HEK293 (cell line): Measurements from ENCODE around the gene ITSN1.

Experiments
- HOXC10 ChIP-seq: sonication (generic); formaldehyde crosslinking; IDR thresholded peaks from 2 replicates; pipeline ENCODE4 v1.8.1; 2023; ENCODE audit warnings: mild to moderate bottlenecking, missing genetic modification reagents
- HOXD13 ChIP-seq: sonication (generic); formaldehyde crosslinking; IDR thresholded peaks from 2 replicates; pipeline ENCODE4 v1.8.0; 2022; ENCODE audit warnings: missing genetic modification reagents, borderline replicate concordance
- IKZF3 ChIP-seq: fragments of 450-650 bp; IDR thresholded peaks from 2 replicates; pipeline ENCODE4 v1.5.0; 2018; ENCODE audit warnings: missing biosample characterization, mild to moderate bottlenecking, missing genetic modification characterization, moderate library complexity
- PRDM6 ChIP-seq: fragments of 450-650 bp; formaldehyde crosslinking; IDR thresholded peaks from 2 replicates; pipeline ENCODE4 v1.5.1; 2017; ENCODE audit warnings: missing biosample characterization, missing genetic modification characterization
- WT1 ChIP-seq: fragments of 450-650 bp; formaldehyde crosslinking; IDR thresholded peaks from 2 replicates; pipeline ENCODE4 v1.5.1; 2016; ENCODE audit warnings: missing biosample characterization, missing genetic modification characterization
- ZIC2 ChIP-seq: fragments of 450-650 bp; formaldehyde crosslinking; IDR thresholded peaks from 2 replicates; pipeline ENCODE4 v1.5.1; 2016; ENCODE audit warnings: missing biosample characterization, missing genetic modification characterization
- ZNF16 ChIP-seq: fragments of 450-650 bp; formaldehyde crosslinking; IDR thresholded peaks from 2 replicates; pipeline ENCODE4 v1.5.1; 2016; ENCODE audit warnings: low read depth, missing biosample characterization, missing genetic modification characterization
- ZNF202 ChIP-seq: fragments of 450-650 bp; formaldehyde crosslinking; IDR thresholded peaks from 2 replicates; pipeline ENCODE4 v1.5.1; 2016; ENCODE audit warnings: missing biosample characterization, missing genetic modification characterization, borderline replicate concordance
- ZNF37A ChIP-seq: fragments of 450-650 bp; IDR thresholded peaks from 2 replicates; pipeline ENCODE4 v1.5.1; 2018; ENCODE audit warnings: missing biosample characterization, missing genetic modification characterization
- ZNF426 ChIP-seq: fragments of 450-650 bp; formaldehyde crosslinking; IDR thresholded peaks from 2 replicates; pipeline ENCODE4 v1.5.1; 2017; ENCODE audit warnings: missing biosample characterization, missing genetic modification characterization, mild to moderate bottlenecking, inconsistent platforms, moderate library complexity
- ZNF544 ChIP-seq: fragments of 450-650 bp; formaldehyde crosslinking; IDR thresholded peaks from 2 replicates; pipeline ENCODE4 v1.5.0; 2017; ENCODE audit warnings: missing biosample characterization, missing genetic modification characterization
- ZNF561 ChIP-seq: fragments of 450-650 bp; IDR thresholded peaks from 2 replicates; pipeline ENCODE4 v1.5.1; 2018; ENCODE audit warnings: missing biosample characterization, missing genetic modification characterization, borderline replicate concordance
- ZNF600 ChIP-seq: fragments of 450-650 bp; formaldehyde crosslinking; IDR thresholded peaks from 2 replicates; pipeline ENCODE4 v1.5.1; 2016; ENCODE audit warnings: missing biosample characterization, missing genetic modification characterization
- ZNF660 ChIP-seq: fragments of 450-650 bp; IDR thresholded peaks from 2 replicates; pipeline ENCODE4 v1.5.1; 2018; ENCODE audit warnings: missing biosample characterization, mild to moderate bottlenecking, missing genetic modification characterization
- ZNF747 ChIP-seq: fragments of 450-650 bp; formaldehyde crosslinking; IDR thresholded peaks from 2 replicates; pipeline ENCODE4 v1.5.1; 2016; ENCODE audit warnings: missing biosample characterization, missing genetic modification characterization
- ZNF776 ChIP-seq: fragments of 450-650 bp; formaldehyde crosslinking; IDR thresholded peaks from 2 replicates; pipeline ENCODE4 v1.5.0; 2017; ENCODE audit warnings: missing biosample characterization, missing genetic modification characterization, borderline replicate concordance
- ZNF837 ChIP-seq: fragments of 450-650 bp; formaldehyde crosslinking; IDR thresholded peaks from 2 replicates; pipeline ENCODE4 v1.5.1; 2016; ENCODE audit warnings: missing biosample characterization, missing genetic modification characterization
- ZSCAN23 ChIP-seq: fragments of 450-650 bp; formaldehyde crosslinking; IDR thresholded peaks from 2 replicates; pipeline ENCODE4 v1.5.1; 2016; ENCODE audit warnings: missing biosample characterization, missing genetic modification characterization
- TF ChIP-seq, protein P1 (sequence below): fragments of 450-650 bp; IDR thresholded peaks from 2 replicates; pipeline ENCODE4 v1.5.1; 2018; ENCODE audit warnings: missing biosample characterization, missing genetic modification characterization
- TF ChIP-seq, protein P2 (sequence below): IDR thresholded peaks from 2 replicates; pipeline ENCODE4 v1.6.1; 2011; ENCODE audit warnings: mild to moderate bottlenecking, low read depth, low read length, borderline replicate concordance
- TF ChIP-seq, protein P3 (sequence below): fragments of 450-650 bp; formaldehyde crosslinking; IDR thresholded peaks from 2 replicates; pipeline ENCODE4 v1.5.1; 2017; ENCODE audit warnings: missing biosample characterization, missing genetic modification characterization
- TF ChIP-seq, protein P4 (sequence below): fragments of 450-650 bp; formaldehyde crosslinking; IDR thresholded peaks from 2 replicates; pipeline ENCODE4 v1.5.1; 2016; ENCODE audit warnings: missing biosample characterization, missing genetic modification characterization
- TF ChIP-seq, protein P5 (sequence below): fragments of 450-650 bp; formaldehyde crosslinking; optimal IDR thresholded peaks from 2 replicates; pipeline ENCODE3; 2016; ENCODE audit warnings: missing biosample characterization, mild to moderate bottlenecking, missing genetic modification characterization
- TF ChIP-seq, protein P6 (sequence below): fragments of 450-650 bp; formaldehyde crosslinking; IDR thresholded peaks from 2 replicates; pipeline ENCODE4 v1.5.1; 2016; ENCODE audit warnings: missing biosample characterization, missing genetic modification characterization, borderline replicate concordance

Gene ITSN1

GRCh38 chr21:33642896-33643657, 776 bp downstream of the ITSN1 start (continued):
- TF ChIP-seq HOXD13, result no peak
- TF ChIP-seq ZNF747 (tag by site-specific recombination), result no peak
- TF ChIP-seq ZNF544 (tag by site-specific recombination), result no peak
- no peak for TF ChIP-seq ZNF202 (tag by site-specific recombination)
- no peak; the same call in 1 of the 2 replicates for TF ChIP-seq ZNF561 (tag by site-specific recombination)
- no peak for TF ChIP-seq ZSCAN23
- no peak for TF ChIP-seq ZNF426
- TF ChIP-seq, protein P1, sequence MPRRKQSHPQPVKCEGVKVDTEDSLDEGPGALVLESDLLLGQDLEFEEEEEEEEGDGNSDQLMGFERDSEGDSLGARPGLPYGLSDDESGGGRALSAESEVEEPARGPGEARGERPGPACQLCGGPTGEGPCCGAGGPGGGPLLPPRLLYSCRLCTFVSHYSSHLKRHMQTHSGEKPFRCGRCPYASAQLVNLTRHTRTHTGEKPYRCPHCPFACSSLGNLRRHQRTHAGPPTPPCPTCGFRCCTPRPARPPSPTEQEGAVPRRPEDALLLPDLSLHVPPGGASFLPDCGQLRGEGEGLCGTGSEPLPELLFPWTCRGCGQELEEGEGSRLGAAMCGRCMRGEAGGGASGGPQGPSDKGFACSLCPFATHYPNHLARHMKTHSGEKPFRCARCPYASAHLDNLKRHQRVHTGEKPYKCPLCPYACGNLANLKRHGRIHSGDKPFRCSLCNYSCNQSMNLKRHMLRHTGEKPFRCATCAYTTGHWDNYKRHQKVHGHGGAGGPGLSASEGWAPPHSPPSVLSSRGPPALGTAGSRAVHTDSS, result no peak
- TF ChIP-seq, protein P2, sequence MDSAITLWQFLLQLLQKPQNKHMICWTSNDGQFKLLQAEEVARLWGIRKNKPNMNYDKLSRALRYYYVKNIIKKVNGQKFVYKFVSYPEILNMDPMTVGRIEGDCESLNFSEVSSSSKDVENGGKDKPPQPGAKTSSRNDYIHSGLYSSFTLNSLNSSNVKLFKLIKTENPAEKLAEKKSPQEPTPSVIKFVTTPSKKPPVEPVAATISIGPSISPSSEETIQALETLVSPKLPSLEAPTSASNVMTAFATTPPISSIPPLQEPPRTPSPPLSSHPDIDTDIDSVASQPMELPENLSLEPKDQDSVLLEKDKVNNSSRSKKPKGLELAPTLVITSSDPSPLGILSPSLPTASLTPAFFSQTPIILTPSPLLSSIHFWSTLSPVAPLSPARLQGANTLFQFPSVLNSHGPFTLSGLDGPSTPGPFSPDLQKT, result no peak
- TF ChIP-seq, protein P3, sequence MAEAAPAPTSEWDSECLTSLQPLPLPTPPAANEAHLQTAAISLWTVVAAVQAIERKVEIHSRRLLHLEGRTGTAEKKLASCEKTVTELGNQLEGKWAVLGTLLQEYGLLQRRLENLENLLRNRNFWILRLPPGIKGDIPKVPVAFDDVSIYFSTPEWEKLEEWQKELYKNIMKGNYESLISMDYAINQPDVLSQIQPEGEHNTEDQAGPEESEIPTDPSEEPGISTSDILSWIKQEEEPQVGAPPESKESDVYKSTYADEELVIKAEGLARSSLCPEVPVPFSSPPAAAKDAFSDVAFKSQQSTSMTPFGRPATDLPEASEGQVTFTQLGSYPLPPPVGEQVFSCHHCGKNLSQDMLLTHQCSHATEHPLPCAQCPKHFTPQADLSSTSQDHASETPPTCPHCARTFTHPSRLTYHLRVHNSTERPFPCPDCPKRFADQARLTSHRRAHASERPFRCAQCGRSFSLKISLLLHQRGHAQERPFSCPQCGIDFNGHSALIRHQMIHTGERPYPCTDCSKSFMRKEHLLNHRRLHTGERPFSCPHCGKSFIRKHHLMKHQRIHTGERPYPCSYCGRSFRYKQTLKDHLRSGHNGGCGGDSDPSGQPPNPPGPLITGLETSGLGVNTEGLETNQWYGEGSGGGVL (tag by site-specific recombination), result no peak
- TF ChIP-seq ZNF16 (tag by site-specific recombination), result no peak
- 0 out of 2 replicates have a peak, but pooled peaks have one; percentile 9 for TF ChIP-seq ZNF660
- no peak for TF ChIP-seq ZNF776 (tag by site-specific recombination)
- TF ChIP-seq ZNF600 (tag by site-specific recombination), result peak; percentile 57; the same call in 1 of the 2 replicates
- peak; percentile 26; the same call in 1 of the 2 replicates for TF ChIP-seq WT1 (tag by site-specific recombination)
- TF ChIP-seq IKZF3 (tag by site-specific recombination), result peak; percentile 29; the same call in 1 of the 2 replicates
- TF ChIP-seq PRDM6, result no peak
- TF ChIP-seq, protein P4, sequence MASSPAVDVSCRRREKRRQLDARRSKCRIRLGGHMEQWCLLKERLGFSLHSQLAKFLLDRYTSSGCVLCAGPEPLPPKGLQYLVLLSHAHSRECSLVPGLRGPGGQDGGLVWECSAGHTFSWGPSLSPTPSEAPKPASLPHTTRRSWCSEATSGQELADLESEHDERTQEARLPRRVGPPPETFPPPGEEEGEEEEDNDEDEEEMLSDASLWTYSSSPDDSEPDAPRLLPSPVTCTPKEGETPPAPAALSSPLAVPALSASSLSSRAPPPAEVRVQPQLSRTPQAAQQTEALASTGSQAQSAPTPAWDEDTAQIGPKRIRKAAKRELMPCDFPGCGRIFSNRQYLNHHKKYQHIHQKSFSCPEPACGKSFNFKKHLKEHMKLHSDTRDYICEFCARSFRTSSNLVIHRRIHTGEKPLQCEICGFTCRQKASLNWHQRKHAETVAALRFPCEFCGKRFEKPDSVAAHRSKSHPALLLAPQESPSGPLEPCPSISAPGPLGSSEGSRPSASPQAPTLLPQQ (tag by site-specific recombination), result peak; percentile 89
- TF ChIP-seq ZNF837 (tag by site-specific recombination), result no peak
- TF ChIP-seq ZIC2 (tag by site-specific recombination), result no peak
- TF ChIP-seq, protein P5, sequence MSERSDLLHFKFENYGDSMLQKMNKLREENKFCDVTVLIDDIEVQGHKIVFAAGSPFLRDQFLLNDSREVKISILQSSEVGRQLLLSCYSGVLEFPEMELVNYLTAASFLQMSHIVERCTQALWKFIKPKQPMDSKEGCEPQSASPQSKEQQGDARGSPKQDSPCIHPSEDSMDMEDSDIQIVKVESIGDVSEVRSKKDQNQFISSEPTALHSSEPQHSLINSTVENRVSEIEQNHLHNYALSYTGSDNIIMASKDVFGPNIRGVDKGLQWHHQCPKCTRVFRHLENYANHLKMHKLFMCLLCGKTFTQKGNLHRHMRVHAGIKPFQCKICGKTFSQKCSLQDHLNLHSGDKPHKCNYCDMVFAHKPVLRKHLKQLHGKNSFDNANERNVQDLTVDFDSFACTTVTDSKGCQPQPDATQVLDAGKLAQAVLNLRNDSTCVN (tag by site-specific recombination), result peak; percentile 90
- no peak for TF ChIP-seq HOXC10 (CRISPR knock-in tag)
- TF ChIP-seq, protein P6, sequence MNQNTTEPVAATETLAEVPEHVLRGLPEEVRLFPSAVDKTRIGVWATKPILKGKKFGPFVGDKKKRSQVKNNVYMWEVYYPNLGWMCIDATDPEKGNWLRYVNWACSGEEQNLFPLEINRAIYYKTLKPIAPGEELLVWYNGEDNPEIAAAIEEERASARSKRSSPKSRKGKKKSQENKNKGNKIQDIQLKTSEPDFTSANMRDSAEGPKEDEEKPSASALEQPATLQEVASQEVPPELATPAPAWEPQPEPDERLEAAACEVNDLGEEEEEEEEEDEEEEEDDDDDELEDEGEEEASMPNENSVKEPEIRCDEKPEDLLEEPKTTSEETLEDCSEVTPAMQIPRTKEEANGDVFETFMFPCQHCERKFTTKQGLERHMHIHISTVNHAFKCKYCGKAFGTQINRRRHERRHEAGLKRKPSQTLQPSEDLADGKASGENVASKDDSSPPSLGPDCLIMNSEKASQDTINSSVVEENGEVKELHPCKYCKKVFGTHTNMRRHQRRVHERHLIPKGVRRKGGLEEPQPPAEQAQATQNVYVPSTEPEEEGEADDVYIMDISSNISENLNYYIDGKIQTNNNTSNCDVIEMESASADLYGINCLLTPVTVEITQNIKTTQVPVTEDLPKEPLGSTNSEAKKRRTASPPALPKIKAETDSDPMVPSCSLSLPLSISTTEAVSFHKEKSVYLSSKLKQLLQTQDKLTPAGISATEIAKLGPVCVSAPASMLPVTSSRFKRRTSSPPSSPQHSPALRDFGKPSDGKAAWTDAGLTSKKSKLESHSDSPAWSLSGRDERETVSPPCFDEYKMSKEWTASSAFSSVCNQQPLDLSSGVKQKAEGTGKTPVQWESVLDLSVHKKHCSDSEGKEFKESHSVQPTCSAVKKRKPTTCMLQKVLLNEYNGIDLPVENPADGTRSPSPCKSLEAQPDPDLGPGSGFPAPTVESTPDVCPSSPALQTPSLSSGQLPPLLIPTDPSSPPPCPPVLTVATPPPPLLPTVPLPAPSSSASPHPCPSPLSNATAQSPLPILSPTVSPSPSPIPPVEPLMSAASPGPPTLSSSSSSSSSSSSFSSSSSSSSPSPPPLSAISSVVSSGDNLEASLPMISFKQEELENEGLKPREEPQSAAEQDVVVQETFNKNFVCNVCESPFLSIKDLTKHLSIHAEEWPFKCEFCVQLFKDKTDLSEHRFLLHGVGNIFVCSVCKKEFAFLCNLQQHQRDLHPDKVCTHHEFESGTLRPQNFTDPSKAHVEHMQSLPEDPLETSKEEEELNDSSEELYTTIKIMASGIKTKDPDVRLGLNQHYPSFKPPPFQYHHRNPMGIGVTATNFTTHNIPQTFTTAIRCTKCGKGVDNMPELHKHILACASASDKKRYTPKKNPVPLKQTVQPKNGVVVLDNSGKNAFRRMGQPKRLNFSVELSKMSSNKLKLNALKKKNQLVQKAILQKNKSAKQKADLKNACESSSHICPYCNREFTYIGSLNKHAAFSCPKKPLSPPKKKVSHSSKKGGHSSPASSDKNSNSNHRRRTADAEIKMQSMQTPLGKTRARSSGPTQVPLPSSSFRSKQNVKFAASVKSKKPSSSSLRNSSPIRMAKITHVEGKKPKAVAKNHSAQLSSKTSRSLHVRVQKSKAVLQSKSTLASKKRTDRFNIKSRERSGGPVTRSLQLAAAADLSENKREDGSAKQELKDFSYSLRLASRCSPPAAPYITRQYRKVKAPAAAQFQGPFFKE (tag by site-specific recombination), result no peak
- TF ChIP-seq ZNF37A (tag by site-specific recombination), result no peak
